Loucy (cell line): Measurements from ENCODE around the gene PALS1.
A peak's percentile ranks its signal among the peaks of the same experiment; 100 is the strongest.

Experiments
- H2AFZ ChIP-seq: fragments of 200-600 bp; sonication (generic); 2 replicates; pipeline ENCODE4 v1.6.0; 2016; ENCODE audit warnings: antibody characterized with exemption, mild to moderate bottlenecking, low read length, moderate library complexity
- H3F3A ChIP-seq: fragments of 200-600 bp; 2 replicates; pipeline ENCODE4 v1.6.0; 2016; ENCODE audit warnings: antibody characterized with exemption, low read depth, mild to moderate bottlenecking
- H3K27me3 ChIP-seq: fragments of 200-600 bp; sonication (generic); 2 replicates; pipeline ENCODE4 v1.6.1; 2014; ENCODE audit warnings: low read length, mild to moderate bottlenecking; ENCODE audit not compliant: insufficient read depth, poor library complexity, severe bottlenecking
- H3K36me3 ChIP-seq: fragments of 200-600 bp; sonication (generic); 2 replicates; pipeline ENCODE4 v1.6.1; 2016; ENCODE audit warnings: low read length; ENCODE audit not compliant: insufficient read depth
- H3K4me1 ChIP-seq: fragments of 200-600 bp; sonication (generic); 2 replicates; pipeline ENCODE4 v1.5.1; 2014; ENCODE audit warnings: low read length, mild to moderate bottlenecking; ENCODE audit not compliant: insufficient read depth, poor library complexity, severe bottlenecking
- H3K4me2 ChIP-seq: fragments of 200-600 bp; sonication (generic); 2 replicates; pipeline ENCODE4 v1.6.0; 2014; ENCODE audit warnings: antibody characterized with exemption, low read length, low read depth, mild to moderate bottlenecking; ENCODE audit not compliant: poor library complexity, severe bottlenecking
- H3K4me3 ChIP-seq: fragments of 200-600 bp; sonication (generic); 2 replicates; pipeline ENCODE4 v1.5.1; 2014; ENCODE audit warnings: low read length, mild to moderate bottlenecking, mixed read lengths; ENCODE audit not compliant: poor library complexity, severe bottlenecking
- H3K79me2 ChIP-seq: fragments of 200-600 bp; sonication (generic); 2 replicates; pipeline ENCODE4 v1.6.1; 2014; ENCODE audit warnings: low read length; ENCODE audit not compliant: insufficient read depth
- H3K9ac ChIP-seq: fragments of 200-600 bp; sonication (generic); 2 replicates; pipeline ENCODE4 v1.6.0; 2014; ENCODE audit warnings: mild to moderate bottlenecking, low read depth, low read length, moderate library complexity; ENCODE audit not compliant: poor library complexity, severe bottlenecking
- H3K9me2 ChIP-seq: fragments of 200-600 bp; sonication (generic); replicated peaks from 2 replicates; pipeline ENCODE4 v1.6.1; 2016; ENCODE audit warnings: low read depth, low read length, mixed read lengths
- H3K9me3 ChIP-seq: fragments of 200-600 bp; sonication (generic); 2 replicates; pipeline ENCODE4 v1.6.1; 2014; ENCODE audit warnings: mild to moderate bottlenecking, antibody characterized with exemption, low read length, low read depth; ENCODE audit not compliant: insufficient read depth
- H4K20me1 ChIP-seq: fragments of 200-600 bp; sonication (generic); 2 replicates; pipeline ENCODE4 v1.6.0; 2014; ENCODE audit warnings: antibody characterized with exemption, low read length, mild to moderate bottlenecking; ENCODE audit not compliant: insufficient read depth, poor library complexity, severe bottlenecking
- CTCF ChIP-seq: fragments of 200-600 bp; sonication (generic); conservative IDR thresholded peaks from 2 replicates; pipeline ENCODE4 v1.5.1; 2014; ENCODE audit warnings: mild to moderate bottlenecking, antibody characterized with exemption, low read length
- EZH2phosphoT487 ChIP-seq: fragments of 200-600 bp; IDR thresholded peaks from 2 replicates; pipeline ENCODE4 v1.6.1; 2018; ENCODE audit warnings: antibody characterized with exemption, mild to moderate bottlenecking, moderate library complexity, borderline replicate concordance

The PALS1 gene

GRCh38 chr14:67267576-67268328, 26.5 kb downstream of the PALS1 start:
- Histone ChIP-seq H3K4me2 (peak overlapping the region; percentile 52), H3K4me3 (peak overlapping the region; percentile 15), H3K9ac (peak overlapping the region; percentile 27), H3K9me3 (no peaks in the 10 kb centered on the region), H3K4me1 (peaks cover 15% of the 10 kb centered on the region), H3K36me3 (peaks cover 13% of the 10 kb centered on the region; the same call in 1 of the 2 replicates), H3K79me2 (peaks cover 39% of the 10 kb centered on the region), H2AFZ (no peak overlapping the region), H3F3A (no peaks in the 10 kb centered on the region), H3K27me3 (no peaks in the 10 kb centered on the region), H3K9me2 (no peaks in the 10 kb centered on the region), H4K20me1 (no peaks in the 10 kb centered on the region)
- no peak for TF ChIP-seq CTCF
- TF ChIP-seq EZH2phosphoT487 = no peak

- Histone ChIP-seq H3K9me2 (no peaks in the 10 kb centered on the region), H3K9me3 (no peaks in the 10 kb centered on the region), H4K20me1 (no peaks in the 10 kb centered on the region), H3K79me2 (peaks cover 31% of the 10 kb centered on the region), H3F3A (no peaks in the 10 kb centered on the region), H3K4me2 (peak overlapping the region; percentile 52), H3K9ac (peak overlapping the region; percentile 27), H3K4me3 (no peak overlapping the region), H2AFZ (no peak overlapping the region), H3K4me1 (peaks cover 15% of the 10 kb centered on the region), H3K36me3 (peaks cover 14% of the 10 kb centered on the region; the same call in 1 of the 2 replicates), H3K27me3 (no peaks in the 10 kb centered on the region)
- TF ChIP-seq CTCF (no peak), EZH2phosphoT487 (no peak)
These were observed 27.4 kb downstream of the PALS1 start for GRCh38 chr14:67268426-67269150.

- no peaks in the 10 kb centered on the region for H3K9me3 ChIP-seq
- H3F3A ChIP-seq = no peaks in the 10 kb centered on the region
- H4K20me1 ChIP-seq = no peaks in the 10 kb centered on the region
- H2AFZ ChIP-seq = no peak overlapping the region
- peaks cover 15% of the 10 kb centered on the region for H3K4me1 ChIP-seq
- peaks cover 27% of the 10 kb centered on the region for H3K79me2 ChIP-seq
- no peaks in the 10 kb centered on the region for H3K9me2 ChIP-seq
- no peak overlapping the region for H3K9ac ChIP-seq
- no peak for TF ChIP-seq CTCF
- no peak for TF ChIP-seq EZH2phosphoT487
- H3K4me3 ChIP-seq = no peak overlapping the region
- H3K4me2 ChIP-seq = no peak overlapping the region
- H3K27me3 ChIP-seq = no peaks in the 10 kb centered on the region
- H3K36me3 ChIP-seq = peaks cover 14% of the 10 kb centered on the region; the same call in 1 of the 2 replicates
These were observed 28.2 kb downstream of the PALS1 start for GRCh38 chr14:67269298-67270060.
